HepG2 (cell line): ENCODE data around the gene PLEKHB1. TPM values are rescaled to one million over a fixed set of nuclear protein-coding genes. Genes with fewer than 3 reads are reported as not detected.
A peak's percentile ranks its signal among the peaks of the same experiment; 100 is the strongest.

Source experiments
- DNMT3B ChIP-seq: conservative IDR thresholded peaks from 2 replicates; pipeline ENCODE4 v1.6.1; 2016; ENCODE audit warnings: missing biosample characterization, control low read depth
- FOXA1 ChIP-seq, 2 experiments: fragments of 450-650 bp in 1 of 2; sonication (generic) in 1 of 2; formaldehyde crosslinking in 1 of 2; IDR thresholded peaks; 2 replicates each; pipeline versions ENCODE4 v1.4.0 to v1.6.1; 2016 to 2020; ENCODE audit warnings: missing genetic modification reagents in 1 of 2
- HDAC2 ChIP-seq: sonication (generic); formaldehyde crosslinking; IDR thresholded peaks from 2 replicates; pipeline ENCODE4 v1.4.0; 2020; ENCODE audit warnings: missing genetic modification reagents
- HDAC6 ChIP-seq: fragments of 200-600 bp; sonication (generic); IDR thresholded peaks from 2 replicates; pipeline ENCODE4 v1.7.0; 2017; ENCODE audit warnings: mild to moderate bottlenecking, antibody characterized with exemption, low read length, low read depth
- HNF4G ChIP-seq, 2 experiments: sonication (generic) in 1 of 2; formaldehyde crosslinking in 1 of 2; IDR thresholded peaks; 2 replicates each; pipeline versions ENCODE4 v1.4.0 to v1.6.1; 2011 to 2020; ENCODE audit warnings: borderline replicate concordance in 2 of 2, low read depth in 2 of 2, mild to moderate bottlenecking in 2 of 2, low read length in 1 of 2, missing genetic modification reagents in 1 of 2, moderate library complexity in 1 of 2
- JUND ChIP-seq: sonication (generic); formaldehyde crosslinking; IDR thresholded peaks from 2 replicates; pipeline ENCODE4 v1.8.0; 2022; ENCODE audit warnings: mild to moderate bottlenecking, missing genetic modification reagents
- U2AF1 ChIP-seq: fragments of 200-400 bp; formaldehyde crosslinking; optimal IDR thresholded peaks from 2 replicates; pipeline ENCODE3; 2017; ENCODE audit warnings: mild to moderate bottlenecking, low read depth, low read length
- ZNF142 ChIP-seq: sonication (generic); formaldehyde crosslinking; IDR thresholded peaks from 2 replicates; pipeline ENCODE4 v1.4.0; 2020; ENCODE audit warnings: missing genetic modification reagents
- ZNF18 ChIP-seq: sonication (generic); formaldehyde crosslinking; IDR thresholded peaks from 2 replicates; pipeline ENCODE4 v1.8.0; 2022; ENCODE audit warnings: mild to moderate bottlenecking, missing genetic modification reagents; ENCODE audit not compliant: insufficient replicate concordance
- ZNF280D ChIP-seq: sonication (generic); formaldehyde crosslinking; IDR thresholded peaks from 2 replicates; pipeline ENCODE4 v1.5.1; 2020; ENCODE audit warnings: mild to moderate bottlenecking, missing genetic modification reagents
- ZNF333 ChIP-seq: sonication (generic); formaldehyde crosslinking; IDR thresholded peaks from 2 replicates; pipeline ENCODE4 v1.4.0; 2020; ENCODE audit warnings: mild to moderate bottlenecking, missing genetic modification reagents, borderline replicate concordance
- ZNF350 ChIP-seq: sonication (generic); formaldehyde crosslinking; IDR thresholded peaks from 2 replicates; pipeline ENCODE4 v1.4.0; 2020; ENCODE audit warnings: mild to moderate bottlenecking, low read depth, missing genetic modification reagents, borderline replicate concordance
- ZNF431 ChIP-seq: sonication (generic); formaldehyde crosslinking; IDR thresholded peaks from 2 replicates; pipeline ENCODE4 v1.9.0; 2022; ENCODE audit warnings: missing genetic modification reagents, low read depth, mild to moderate bottlenecking, borderline replicate concordance
- ZNF605 ChIP-seq: sonication (generic); formaldehyde crosslinking; IDR thresholded peaks from 2 replicates; pipeline ENCODE4 v1.8.0; 2022; ENCODE audit warnings: mild to moderate bottlenecking, missing genetic modification reagents
- polyA plus RNA-seq, 8 experiments: library from polyadenylated mRNA; depleted of rRNA in 3 of 8; stranded (reverse) in 7 of 8; unstranded in 1 of 8; fragments of >200 nt; fragmentation: Illumina TruSeq in 4 of 8; extraction: Trizol in 4 of 8; gene quantifications; 2 replicates each; pipeline versions ENCODE4 v1.2.1 to v1.2.3, GENCODE V29; 2011 to 2016; ENCODE audit warnings: low read depth in 4 of 8, missing spikeins in 1 of 8, mixed read lengths in 1 of 8; ENCODE audit not compliant: insufficient read depth in 1 of 8
- total RNA-seq, 5 experiments: library from RNA; depleted of rRNA; stranded (reverse); fragments of >200 nt; fragmentation: Illumina TruSeq; extraction: Trizol; gene quantifications; 2 replicates each; pipeline ENCODE4 v1.2.3, GENCODE V29; 2016; ENCODE audit warnings: low read depth in 1 of 5

The PLEKHB1 gene
- total and polyA plus RNA-seq, 2 of the 13 experiments (the other 11 are each of a cell fraction or from before 2014, with no cell fraction given): 68.0 to 99.3 TPM

- TF ChIP-seq ZNF142 (CRISPR knock-in tag): no peak
- TF ChIP-seq ZNF605 (CRISPR knock-in tag): peak; percentile 47; the same call in 1 of the 2 replicates
- peak; percentile 67; the same call in 1 of the 2 replicates for TF ChIP-seq ZNF280D (CRISPR knock-in tag)
- TF ChIP-seq ZNF333 (CRISPR knock-in tag): peak; percentile 68; the same call in 1 of the 2 replicates
- TF ChIP-seq HDAC6: no peak
- peak; percentile 81 for TF ChIP-seq ZNF350 (CRISPR knock-in tag)
- TF ChIP-seq HDAC2 (CRISPR knock-in tag): peak; percentile 49; the same call in 1 of the 2 replicates
- no peak for TF ChIP-seq FOXA1 (IDR thresholded peaks at IDR 0.05)
- peak; percentile 21; the same call in 1 of the 2 replicates for TF ChIP-seq FOXA1 (CRISPR knock-in tag; IDR thresholded peaks at IDR 0.05)
- TF ChIP-seq U2AF1: no peak
- no peak for TF ChIP-seq JUND
- 0 out of 2 replicates have a peak, but pooled peaks have one; percentile 16 for TF ChIP-seq HNF4G (IDR thresholded peaks at IDR 0.05; ENCODE audit: borderline replicate concordance, low read depth, low read length)
- no peak for TF ChIP-seq HNF4G (CRISPR knock-in tag; IDR thresholded peaks at IDR 0.05; ENCODE audit: borderline replicate concordance, low read depth)
- TF ChIP-seq ZNF18 (CRISPR knock-in tag): peak; percentile 53
- TF ChIP-seq DNMT3B (CRISPR knock-in tag): no peak
- TF ChIP-seq ZNF431 (CRISPR knock-in tag): no peak
These were observed 48.2 kb upstream of the PLEKHB1 start, which contains the start of gene FAM168A (continued) for GRCh38 chr11:73597956-73598718.
